KMS-11 (cell line): ENCODE results near the gene SLC25A26.

Experiments used
- H2AFZ ChIP-seq: fragments of 200-600 bp; sonication (generic); 2 replicates; pipeline ENCODE4 v1.6.1; 2016; ENCODE audit warnings: antibody characterized with exemption, mixed run types, low read depth
- H3K27ac ChIP-seq: fragments of 200-600 bp; sonication (generic); 2 replicates; pipeline ENCODE4 v1.6.1; 2016; ENCODE audit warnings: mild to moderate bottlenecking, mixed run types
- H3K27me3 ChIP-seq: fragments of 200-600 bp; sonication (generic); 2 replicates; pipeline ENCODE4 v1.6.1; 2017; ENCODE audit warnings: mild to moderate bottlenecking, low read depth, mixed run types, moderate library complexity; ENCODE audit not compliant: insufficient read depth
- H3K36me3 ChIP-seq: fragments of 200-600 bp; sonication (generic); 2 replicates; pipeline ENCODE4 v1.6.1; 2017; ENCODE audit warnings: mild to moderate bottlenecking, mixed run types; ENCODE audit not compliant: insufficient read depth
- H3K4me1 ChIP-seq: fragments of 200-600 bp; sonication (generic); 2 replicates; pipeline ENCODE4 v1.6.1; 2016; ENCODE audit warnings: mild to moderate bottlenecking, low read depth, mixed run types; ENCODE audit not compliant: poor library complexity, severe bottlenecking
- H3K4me2 ChIP-seq: fragments of 200-600 bp; sonication (generic); 2 replicates; pipeline ENCODE4 v1.7.0; 2016; ENCODE audit warnings: mild to moderate bottlenecking, mixed run types
- H3K4me3 ChIP-seq: fragments of 200-600 bp; sonication (generic); IDR thresholded peaks from 2 replicates; pipeline ENCODE4 v1.6.1; 2017; ENCODE audit warnings: low read depth, low read length, mixed read lengths; ENCODE audit not compliant: insufficient read depth
- H3K79me2 ChIP-seq: fragments of 200-600 bp; sonication (generic); 2 replicates; pipeline ENCODE4 v1.6.1; 2016; ENCODE audit warnings: low read depth, mixed run types; ENCODE audit not compliant: insufficient read depth
- H3K9ac ChIP-seq: fragments of 200-600 bp; sonication (generic); 2 replicates; pipeline ENCODE4 v1.6.1; 2016; ENCODE audit warnings: mild to moderate bottlenecking, mixed run types
- H4K20me1 ChIP-seq: fragments of 200-600 bp; sonication (generic); 2 replicates; pipeline ENCODE4 v1.6.1; 2016; ENCODE audit warnings: mild to moderate bottlenecking, mixed run types; ENCODE audit not compliant: insufficient read depth
- TF ChIP-seq, protein P1 (sequence below): fragments of 200-600 bp; sonication (generic); conservative IDR thresholded peaks from 2 replicates; pipeline ENCODE4 v1.6.1; 2017; ENCODE audit warnings: low read depth, mild to moderate bottlenecking, antibody characterized with exemption, low read length, moderate library complexity, mixed read lengths

SLC25A26 gene

DNA sequence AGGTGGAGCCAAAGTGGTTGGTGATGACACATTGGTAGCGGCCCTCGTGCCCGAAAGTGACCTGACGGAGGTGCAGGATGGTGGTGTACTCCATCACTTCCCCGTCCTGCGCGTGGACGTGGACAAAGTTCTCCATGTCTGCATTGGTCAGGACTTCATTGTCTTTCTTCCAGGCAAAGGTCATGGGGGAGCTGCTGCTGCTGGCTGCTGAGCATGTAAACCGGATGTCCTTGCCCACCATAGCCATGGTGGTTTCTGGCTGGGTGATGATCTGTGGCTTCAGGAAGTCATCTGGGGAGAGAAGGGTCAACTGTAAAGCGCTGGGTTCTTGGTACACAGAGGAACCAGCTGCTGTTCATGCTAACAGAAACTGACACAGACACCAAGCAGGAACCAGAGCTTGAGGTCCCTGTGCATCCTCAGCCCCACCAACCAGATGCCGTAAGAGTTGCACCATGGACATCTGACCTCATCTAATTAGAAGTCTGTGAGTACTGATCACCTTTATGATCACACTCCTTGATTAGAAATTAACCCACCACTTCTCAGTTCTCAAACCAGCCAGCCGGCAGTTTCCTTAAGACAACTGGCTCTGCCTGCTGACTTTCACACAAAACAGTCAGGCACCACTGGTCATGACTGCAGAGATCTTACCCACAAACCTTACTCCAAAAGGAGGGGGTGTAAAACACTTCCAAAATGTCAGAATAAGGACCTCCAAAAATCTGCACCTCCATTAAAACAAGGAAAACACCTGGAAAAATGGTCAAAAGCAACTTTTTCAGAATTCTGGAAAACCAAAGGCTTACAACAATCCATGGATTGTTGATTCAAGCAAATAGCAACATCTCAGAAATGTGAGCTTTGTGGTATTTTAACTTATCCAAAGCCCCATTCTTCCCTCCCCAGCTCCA, 165.5 kb downstream of the SLC25A26 start:
- Histone ChIP-seq H3K9ac (no peak overlapping the region), H4K20me1 (no peaks in the 10 kb centered on the region), H3K27me3 (no peaks in the 10 kb centered on the region), H3K36me3 (peaks cover 9% of the 10 kb centered on the region; the same call in 1 of the 2 replicates), H3K79me2 (peaks cover 7% of the 10 kb centered on the region), H2AFZ (no peak overlapping the region), H3K27ac (no peak overlapping the region), H3K4me1 (peaks cover 12% of the 10 kb centered on the region), H3K4me2 (no peak overlapping the region), H3K4me3 (no peak overlapping the region)
- TF ChIP-seq, protein P1, sequence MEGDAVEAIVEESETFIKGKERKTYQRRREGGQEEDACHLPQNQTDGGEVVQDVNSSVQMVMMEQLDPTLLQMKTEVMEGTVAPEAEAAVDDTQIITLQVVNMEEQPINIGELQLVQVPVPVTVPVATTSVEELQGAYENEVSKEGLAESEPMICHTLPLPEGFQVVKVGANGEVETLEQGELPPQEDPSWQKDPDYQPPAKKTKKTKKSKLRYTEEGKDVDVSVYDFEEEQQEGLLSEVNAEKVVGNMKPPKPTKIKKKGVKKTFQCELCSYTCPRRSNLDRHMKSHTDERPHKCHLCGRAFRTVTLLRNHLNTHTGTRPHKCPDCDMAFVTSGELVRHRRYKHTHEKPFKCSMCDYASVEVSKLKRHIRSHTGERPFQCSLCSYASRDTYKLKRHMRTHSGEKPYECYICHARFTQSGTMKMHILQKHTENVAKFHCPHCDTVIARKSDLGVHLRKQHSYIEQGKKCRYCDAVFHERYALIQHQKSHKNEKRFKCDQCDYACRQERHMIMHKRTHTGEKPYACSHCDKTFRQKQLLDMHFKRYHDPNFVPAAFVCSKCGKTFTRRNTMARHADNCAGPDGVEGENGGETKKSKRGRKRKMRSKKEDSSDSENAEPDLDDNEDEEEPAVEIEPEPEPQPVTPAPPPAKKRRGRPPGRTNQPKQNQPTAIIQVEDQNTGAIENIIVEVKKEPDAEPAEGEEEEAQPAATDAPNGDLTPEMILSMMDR = no peak

DNA sequence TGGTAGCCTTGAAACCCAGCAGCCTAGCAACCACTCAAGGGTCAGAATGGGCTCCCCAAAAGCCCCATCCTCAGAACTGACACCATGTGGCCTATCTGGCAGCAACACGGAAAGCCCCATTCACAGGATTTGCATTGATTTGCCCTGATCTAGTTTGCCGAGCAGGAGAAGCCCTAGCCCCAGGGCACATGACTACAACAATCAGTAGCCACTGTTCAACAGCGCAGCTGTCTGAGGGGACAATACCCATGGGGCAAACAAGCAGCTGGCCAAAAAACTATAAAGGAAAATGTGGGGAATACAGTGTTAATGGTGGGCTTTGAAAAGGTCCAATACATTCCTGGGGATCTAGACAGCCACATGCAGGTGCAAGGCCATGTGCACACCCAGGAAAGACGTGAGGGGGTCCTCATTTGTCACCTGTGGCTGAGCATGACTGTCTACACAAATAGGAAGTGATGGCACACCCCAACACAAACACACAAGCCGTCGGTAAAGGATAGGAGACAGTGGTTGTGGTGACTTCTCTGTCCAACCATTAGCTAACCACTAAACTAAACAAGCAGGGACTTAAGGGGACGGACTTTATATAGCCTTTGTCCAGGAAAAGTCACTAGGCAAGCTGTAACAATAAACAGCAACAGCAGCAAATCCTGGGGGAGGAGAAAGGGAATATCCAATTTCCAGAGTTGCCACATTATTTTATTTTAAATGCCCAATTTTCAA, 166.3 kb downstream of the SLC25A26 start:
- Histone ChIP-seq H3K27ac (no peak overlapping the region), H3K4me2 (no peak overlapping the region), H3K27me3 (no peaks in the 10 kb centered on the region), H4K20me1 (no peaks in the 10 kb centered on the region), H3K4me1 (peaks cover 12% of the 10 kb centered on the region), H3K4me3 (no peak overlapping the region), H3K79me2 (peaks cover 7% of the 10 kb centered on the region), H2AFZ (no peak overlapping the region), H3K36me3 (peaks cover 4% of the 10 kb centered on the region; the same call in 1 of the 2 replicates), H3K9ac (no peak overlapping the region)
- TF ChIP-seq, protein P1 = no peak

DNA sequence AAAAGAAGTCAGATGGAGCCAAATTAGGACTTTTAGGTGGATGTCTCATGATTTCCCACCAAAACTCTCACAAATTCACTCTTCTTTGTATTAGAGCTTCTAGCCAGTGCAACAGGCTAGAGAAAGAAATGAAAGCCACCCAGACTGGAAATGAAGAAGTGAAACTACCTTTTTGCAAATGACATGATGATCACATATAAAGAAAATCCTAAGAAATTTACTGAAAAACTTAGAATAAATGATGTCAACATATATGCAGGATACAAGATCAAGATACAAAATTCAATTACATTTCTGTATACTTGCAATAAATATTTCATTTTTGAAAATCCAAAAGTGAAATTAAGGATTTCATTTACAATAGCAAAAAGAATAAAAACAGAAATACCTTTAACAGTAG, 169.2 kb downstream of the SLC25A26 start:
- Histone ChIP-seq H3K9ac (no peak overlapping the region), H4K20me1 (no peaks in the 10 kb centered on the region), H2AFZ (no peak overlapping the region), H3K4me2 (no peak overlapping the region), H3K36me3 (no peaks in the 10 kb centered on the region), H3K27me3 (no peaks in the 10 kb centered on the region), H3K27ac (no peak overlapping the region), H3K79me2 (peaks cover 7% of the 10 kb centered on the region), H3K4me3 (no peak overlapping the region), H3K4me1 (peaks cover 12% of the 10 kb centered on the region)
- TF ChIP-seq, protein P1 = no peak

DNA sequence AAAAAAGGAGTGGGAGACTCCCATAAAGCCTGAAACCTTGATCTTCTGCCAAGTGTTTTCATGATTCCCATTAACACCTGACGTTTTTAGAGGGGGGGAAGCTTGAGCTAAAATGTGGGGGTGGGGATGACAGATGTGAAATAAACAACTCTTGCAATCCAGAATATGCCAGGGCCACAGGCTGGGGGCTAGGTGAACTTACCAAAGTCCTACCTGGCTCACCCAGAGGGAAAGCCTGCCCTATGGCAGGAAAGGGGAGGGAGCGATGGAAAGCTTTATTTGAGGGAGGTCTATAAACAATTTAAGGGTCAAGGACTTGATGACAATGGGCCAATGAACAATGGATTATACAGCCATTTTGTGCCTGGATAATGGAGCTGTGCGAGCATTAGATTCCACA, 171.7 kb downstream of the SLC25A26 start:
- Histone ChIP-seq H4K20me1 (no peaks in the 10 kb centered on the region), H3K27me3 (no peaks in the 10 kb centered on the region), H3K36me3 (no peaks in the 10 kb centered on the region), H3K79me2 (peaks cover 7% of the 10 kb centered on the region), H3K4me2 (no peak overlapping the region), H3K4me3 (no peak overlapping the region), H2AFZ (no peak overlapping the region), H3K4me1 (peaks cover 12% of the 10 kb centered on the region), H3K9ac (no peak overlapping the region), H3K27ac (no peak overlapping the region)
- TF ChIP-seq, protein P1 = no peak
